ENCODE results near the gene PDCD6IP. TPM values are rescaled to one million over a fixed set of nuclear protein-coding genes. Genes with fewer than 3 reads are reported as not detected.

The PDCD6IP gene
- total RNA-seq, 4 donors from 2014 or later: 177 to 319 (median 203) TPM

DNA sequence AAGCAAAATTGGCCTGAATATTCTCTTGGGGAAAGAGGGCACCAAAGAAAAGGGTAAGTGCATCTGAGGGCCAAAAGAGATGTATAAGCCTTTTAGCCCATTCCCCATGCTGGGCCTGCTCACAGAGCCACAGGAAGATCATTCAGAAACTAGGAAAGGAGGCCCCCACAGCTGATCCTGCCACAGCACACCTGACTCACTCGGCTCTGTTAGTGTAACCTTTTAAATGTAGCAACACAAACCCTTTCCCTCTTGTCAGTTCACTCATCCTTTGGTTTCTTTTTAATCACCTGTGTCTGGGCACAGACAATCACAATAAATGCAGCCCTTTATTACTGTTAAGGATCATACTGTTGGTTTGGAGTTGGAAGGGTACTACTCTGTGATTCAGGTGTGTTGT, 69.9 kb downstream of the PDCD6IP start:
- no peak for TF ChIP-seq CTCF (IDR thresholded peaks at IDR 0.05; ENCODE audit: low read depth)

- no peak for TF ChIP-seq CTCF (IDR thresholded peaks at IDR 0.05; ENCODE audit: low read depth)
Observed at GRCh38 chr3:33869977-33870376, 71.5 kb downstream of the PDCD6IP start.

DNA sequence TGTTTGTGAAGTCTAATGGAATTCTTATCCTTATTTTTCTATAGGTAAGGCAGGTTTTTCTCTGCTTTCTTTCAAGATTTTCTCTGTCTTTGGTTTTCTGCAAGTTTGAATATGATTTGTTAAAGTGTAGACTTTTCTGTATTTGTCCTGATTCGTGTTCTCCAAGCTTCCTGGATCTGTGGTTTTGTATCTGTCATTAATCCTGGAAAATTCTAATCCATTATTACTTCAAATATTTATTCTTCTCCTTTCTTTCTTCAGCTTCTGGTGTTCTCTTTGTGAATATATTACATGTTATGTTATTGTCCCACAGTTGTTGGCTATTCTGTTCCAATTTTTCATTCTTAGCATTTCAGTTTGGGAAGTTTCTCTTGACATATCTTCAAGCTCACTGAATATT, 76.4 kb downstream of the PDCD6IP start:
- no peak for TF ChIP-seq CTCF (IDR thresholded peaks at IDR 0.05; ENCODE audit: low read depth)

GRCh38 chr3:33875680-33876079, 77.2 kb downstream of the PDCD6IP start:
- TF ChIP-seq CTCF (IDR thresholded peaks at IDR 0.05; ENCODE audit: low read depth): no peak

- no peak for TF ChIP-seq CTCF (IDR thresholded peaks at IDR 0.05; ENCODE audit: low read depth)
Observed at GRCh38 chr3:33877187-33877586, 78.8 kb downstream of the PDCD6IP start.

DNA sequence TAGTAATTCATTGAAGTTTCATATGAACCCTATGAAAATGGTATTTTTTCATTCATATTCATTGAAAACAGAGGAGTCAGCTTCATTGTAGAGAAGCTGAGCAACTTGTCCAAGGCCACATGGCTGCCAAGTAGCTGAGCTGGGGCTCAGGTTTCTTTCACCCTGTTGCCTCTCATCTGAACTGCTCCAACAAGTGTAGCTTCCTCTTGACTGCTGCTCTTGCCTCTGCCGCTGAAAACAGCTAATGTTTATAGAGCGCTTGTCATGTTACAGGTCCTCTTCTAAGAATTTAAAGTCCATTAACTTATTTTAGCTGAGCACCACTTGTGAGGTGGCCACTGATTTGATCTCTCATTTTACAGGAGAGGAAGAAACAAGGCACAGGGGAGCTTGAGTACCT, 81.1 kb downstream of the PDCD6IP start:
- TF ChIP-seq CTCF (IDR thresholded peaks at IDR 0.05; ENCODE audit: low read depth): no peak

GRCh38 chr3:33881156-33882064, 83.0 kb downstream of the PDCD6IP start:
- TF ChIP-seq CTCF (IDR thresholded peaks at IDR 0.05; ENCODE audit: low read depth): no peak
